Caco-2 (cell line): ENCODE measurements around the gene PIH1D1. TPM values are rescaled to one million over a fixed set of nuclear protein-coding genes. Genes with fewer than 3 reads are reported as not detected.

Experiments used
- BruUV-seq: library from RNA; stranded (reverse); fragments of 400-500 nt; replicated peaks from 2 replicates; lab custom pipeline; 2021; lab: Mats Ljungman, UMichigan
- CTCF ChIA-PET: fragments of 300-600 bp; sonication (Branson Sonifier 250); formaldehyde crosslinking; loops from one replicate; lab custom pipeline; 2022; ENCODE audit warnings: antibody characterized with exemption; lab: Charles Lee
- POLR2A ChIA-PET: fragments of 300-600 bp; sonication (Branson Sonifier 250); formaldehyde crosslinking; loops from one replicate; lab custom pipeline; 2022; ENCODE audit warnings: antibody characterized with exemption; lab: Charles Lee
- DNase-seq, 2 experiments: peaks; one replicate each; pipeline versions ENCODE4 v3.0.0 to v3.0.0-alpha.2; 2020 to 2022
- H3K27me3 ChIP-seq: replicated peaks from 2 replicates; pipeline ENCODE4 v1.6.0; 2011; ENCODE audit warnings: low read length; ENCODE audit not compliant: control insufficient read depth, insufficient read depth
- H3K36me3 ChIP-seq: 2 replicates; pipeline ENCODE4 v1.5.1; 2011; ENCODE audit warnings: low read length; ENCODE audit not compliant: control insufficient read depth, insufficient read depth
- H3K4me1 ChIP-seq: fragments of 250-450 bp; sonication (Bioruptor Pico); 2 replicates; pipeline ENCODE4 v1.5.1; 2020; ENCODE audit warnings: mild to moderate bottlenecking
- H3K4me3 ChIP-seq: 2 replicates; pipeline ENCODE4 v1.5.1; 2011; ENCODE audit warnings: low read depth, mild to moderate bottlenecking, control low read depth, low read length
- H3K9me3 ChIP-seq: fragments of 250-450 bp; sonication (Bioruptor Pico); 2 replicates; pipeline ENCODE4 v1.5.1; 2020; ENCODE audit warnings: mild to moderate bottlenecking, moderate library complexity
- H3K27ac Mint-ChIP-seq: one replicate; pipeline ENCODE4 v1.8.0; 2022; ENCODE audit warnings: mixed read lengths; ENCODE audit not compliant: unreplicated experiment
- H3K27me3 Mint-ChIP-seq: one replicate; pipeline ENCODE4 v1.8.0; 2022; ENCODE audit warnings: mixed read lengths; ENCODE audit not compliant: insufficient read depth, unreplicated experiment
- H3K36me3 Mint-ChIP-seq: one replicate; pipeline ENCODE4 v1.8.0; 2022; ENCODE audit warnings: mild to moderate bottlenecking, mixed read lengths; ENCODE audit not compliant: insufficient read depth, unreplicated experiment
- H3K4me1 Mint-ChIP-seq: one replicate; pipeline ENCODE4 v1.8.0; 2022; ENCODE audit warnings: low read depth, mixed read lengths; ENCODE audit not compliant: unreplicated experiment
- H3K4me3 Mint-ChIP-seq: one replicate; pipeline ENCODE4 v1.8.0; 2022; ENCODE audit warnings: mild to moderate bottlenecking, moderate library complexity, mixed read lengths; ENCODE audit not compliant: unreplicated experiment
- H3K9me3 Mint-ChIP-seq: one replicate; pipeline ENCODE4 v1.8.0; 2022; ENCODE audit warnings: mixed read lengths; ENCODE audit not compliant: unreplicated experiment
- intact Hi-C: fragments of 100-400 bp; cut with micrococcal nuclease; formaldehyde crosslinking; loops from one replicate; pipeline ENCODE4 v1.10.0; 2022; ENCODE audit not compliant: unreplicated experiment
- total RNA-seq: library from RNA; stranded (reverse); gene quantifications from 2 replicates; pipeline ENCODE4 v1.2.3, GENCODE V29; 2022
- TF ChIP-seq, protein P1 (sequence below), 2 experiments: fragments of 200-600 bp in 1 of 2; IDR thresholded peaks; 1 replicate in 1 of 2; 2 replicates in 1 of 2; pipeline versions ENCODE4 v1.5.1 to v1.8.0; 2011 to 2022; ENCODE audit warnings: antibody characterized with exemption in 1 of 2, control low read depth in 1 of 2, inconsistent platforms in 1 of 2, low read depth in 1 of 2, low read length in 1 of 2, mild to moderate bottlenecking in 1 of 2, moderate library complexity in 1 of 2; ENCODE audit not compliant: insufficient read depth in 1 of 2, severe bottlenecking in 1 of 2, unreplicated experiment in 1 of 2

PIH1D1 gene
- total RNA-seq, 1 experiment from 2014 or later = 150 TPM

- Mint-ChIP-seq H3K4me1 (no peaks in the 10 kb centered on the region), H3K27me3 (no peaks in the 10 kb centered on the region), H3K9me3 (no peaks in the 10 kb centered on the region), H3K27ac (peak overlapping the region; percentile 99), H3K36me3 (peaks cover 86% of the 10 kb centered on the region), H3K4me3 (peak overlapping the region; percentile 97)
- H3K4me1 ChIP-seq = peaks cover 15% of the 10 kb centered on the region; the same call in 1 of the 2 replicates
- ChIA-PET POLR2A (no interaction called here), CTCF (no interaction called here)
- H3K27me3 ChIP-seq = no peaks in the 10 kb centered on the region
- intact Hi-C loops = no loop called here
- peaks cover 8% of the 10 kb centered on the region for H3K36me3 ChIP-seq
- TF ChIP-seq, protein P1, sequence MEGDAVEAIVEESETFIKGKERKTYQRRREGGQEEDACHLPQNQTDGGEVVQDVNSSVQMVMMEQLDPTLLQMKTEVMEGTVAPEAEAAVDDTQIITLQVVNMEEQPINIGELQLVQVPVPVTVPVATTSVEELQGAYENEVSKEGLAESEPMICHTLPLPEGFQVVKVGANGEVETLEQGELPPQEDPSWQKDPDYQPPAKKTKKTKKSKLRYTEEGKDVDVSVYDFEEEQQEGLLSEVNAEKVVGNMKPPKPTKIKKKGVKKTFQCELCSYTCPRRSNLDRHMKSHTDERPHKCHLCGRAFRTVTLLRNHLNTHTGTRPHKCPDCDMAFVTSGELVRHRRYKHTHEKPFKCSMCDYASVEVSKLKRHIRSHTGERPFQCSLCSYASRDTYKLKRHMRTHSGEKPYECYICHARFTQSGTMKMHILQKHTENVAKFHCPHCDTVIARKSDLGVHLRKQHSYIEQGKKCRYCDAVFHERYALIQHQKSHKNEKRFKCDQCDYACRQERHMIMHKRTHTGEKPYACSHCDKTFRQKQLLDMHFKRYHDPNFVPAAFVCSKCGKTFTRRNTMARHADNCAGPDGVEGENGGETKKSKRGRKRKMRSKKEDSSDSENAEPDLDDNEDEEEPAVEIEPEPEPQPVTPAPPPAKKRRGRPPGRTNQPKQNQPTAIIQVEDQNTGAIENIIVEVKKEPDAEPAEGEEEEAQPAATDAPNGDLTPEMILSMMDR (IDR thresholded peaks at IDR 0.05; ENCODE audit: insufficient read depth in 1 of 2, low read depth in 1 of 2, low read length in 1 of 2, severe bottlenecking in 1 of 2, unreplicated experiment in 1 of 2) = no peak
- BruUV-seq = no TSS peak
- no peaks in the 10 kb centered on the region for H3K9me3 ChIP-seq
- no peak overlapping the region for H3K4me3 ChIP-seq
- DNase-seq = no peak
Measured at GRCh38 chr19:49490287-49491029, 38.8 kb upstream of the PIH1D1 start.

GRCh38 chr19:49489601-49490167 is 38.1 kb upstream of the PIH1D1 start:
- intact Hi-C loops = no loop called here
- no peaks in the 10 kb centered on the region for H3K9me3 ChIP-seq
- no peaks in the 10 kb centered on the region for H3K4me1 Mint-ChIP-seq
- H3K4me3 ChIP-seq = peak overlapping the region; percentile 88; the same call in 1 of the 2 replicates
- H3K27me3 Mint-ChIP-seq = no peaks in the 10 kb centered on the region
- H3K9me3 Mint-ChIP-seq = no peaks in the 10 kb centered on the region
- H3K4me3 Mint-ChIP-seq = peak overlapping the region; percentile 97
- H3K36me3 Mint-ChIP-seq = peaks cover 79% of the 10 kb centered on the region
- H3K27me3 ChIP-seq = no peaks in the 10 kb centered on the region
- BruUV-seq = no TSS peak
- ChIA-PET CTCF (no interaction called here), POLR2A (no interaction called here)
- TF ChIP-seq, protein P1 (IDR thresholded peaks at IDR 0.05; ENCODE audit: insufficient read depth in 1 of 2, low read depth in 1 of 2, low read length in 1 of 2, severe bottlenecking in 1 of 2, unreplicated experiment in 1 of 2) = no peak
- peak overlapping the region; percentile 99 for H3K27ac Mint-ChIP-seq
- peaks cover 8% of the 10 kb centered on the region for H3K36me3 ChIP-seq
- peaks cover 13% of the 10 kb centered on the region; the same call in 1 of the 2 replicates for H3K4me1 ChIP-seq
- DNase-seq = no peak

DNA sequence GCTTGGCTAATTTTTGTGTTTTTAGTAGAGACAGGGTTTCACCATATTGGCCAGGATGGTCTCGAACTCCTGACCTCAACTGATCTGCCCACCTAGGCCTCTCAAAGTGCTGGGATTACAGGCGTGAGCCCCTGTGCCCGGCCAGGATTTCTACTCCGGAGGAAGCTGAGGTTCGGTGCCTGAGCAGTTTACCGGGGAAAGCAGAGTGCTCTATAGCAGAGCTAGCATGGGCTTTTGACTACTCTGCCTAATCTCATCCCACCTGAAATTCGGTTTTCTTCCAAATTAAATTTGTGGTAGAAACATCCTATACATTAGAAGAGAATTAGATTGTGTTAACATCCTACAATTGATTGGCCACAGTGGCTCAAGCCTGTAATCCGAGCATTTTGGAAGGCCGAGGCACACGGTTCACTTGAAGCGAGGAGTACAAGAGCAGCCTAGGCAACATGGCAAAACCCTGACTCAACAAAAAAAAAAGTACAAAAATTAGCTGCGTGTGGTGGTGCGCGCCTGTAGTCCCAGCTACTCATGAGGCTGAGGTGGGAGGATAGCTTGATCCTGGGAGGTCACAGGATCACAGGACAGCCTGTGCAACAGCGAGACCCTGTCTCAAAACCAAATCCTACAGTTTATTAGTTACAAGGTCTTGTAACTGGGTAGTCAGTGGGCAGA is 37.4 kb upstream of the PIH1D1 start:
- Mint-ChIP-seq H3K4me3 (peak overlapping the region; percentile 97), H3K27ac (peak overlapping the region; percentile 99), H3K36me3 (peaks cover 72% of the 10 kb centered on the region), H3K4me1 (no peaks in the 10 kb centered on the region), H3K9me3 (no peaks in the 10 kb centered on the region), H3K27me3 (no peaks in the 10 kb centered on the region)
- intact Hi-C loops = no loop called here
- Histone ChIP-seq H3K4me1 (peaks cover 13% of the 10 kb centered on the region; the same call in 1 of the 2 replicates), H3K4me3 (peak overlapping the region; percentile 88), H3K36me3 (peaks cover 8% of the 10 kb centered on the region), H3K9me3 (no peaks in the 10 kb centered on the region), H3K27me3 (no peaks in the 10 kb centered on the region)
- ChIA-PET CTCF (no interaction called here), POLR2A (interaction anchor here (0.6 kb wide), 1 partner anchor 15 kb away, joined by 3 read pairs; no protein-coding TSS in a partner anchor)
- TF ChIP-seq, protein P1 (IDR thresholded peaks at IDR 0.05; ENCODE audit: insufficient read depth in 1 of 2, low read depth in 1 of 2, low read length in 1 of 2, severe bottlenecking in 1 of 2, unreplicated experiment in 1 of 2) = no peak
- no TSS peak for BruUV-seq
- DNase-seq = no peak
